Stimulated activated naive CD8-positive, alpha-beta T cell treated with anti-CD3 and anti-CD28 coated beads, Interleukin-15, amount 100 ng/mL, for 72 hours (primary cell): Measurements from ENCODE around the gene ABL2.
"Not testable (repeated sequence)": the region's sequence is repeated elsewhere in the genome, so short reads cannot be mapped to it uniquely, and the experiment has no call there.

ENCODE experiments used
- ATAC-seq: fragments of 150-1000 bp; cut with Tn5 transposase; 2 replicates; pipeline ENCODE4 v1.10.0; 2021; ENCODE audit warnings: mild to moderate bottlenecking, moderate library complexity
- DNase-seq, 2 donors: peaks; one replicate each; pipeline ENCODE4 v3.0.0; 2021 to 2022
- H3K27ac Mint-ChIP-seq, 2 donors: one replicate each; pipeline ENCODE4 v1.8.0; 2022; ENCODE audit warnings: mild to moderate bottlenecking in 2 of 2, mixed read lengths in 2 of 2, moderate library complexity in 2 of 2
- H3K27me3 Mint-ChIP-seq: one replicate; pipeline ENCODE4 v1.8.0; 2022; ENCODE audit warnings: mixed read lengths
- H3K4me1 Mint-ChIP-seq: one replicate; pipeline ENCODE4 v1.8.0; 2022; ENCODE audit warnings: mild to moderate bottlenecking, mixed read lengths
- H3K4me3 Mint-ChIP-seq, 2 donors: one replicate each; pipeline ENCODE4 v1.8.0; 2022; ENCODE audit warnings: mild to moderate bottlenecking in 2 of 2, mixed read lengths in 2 of 2, moderate library complexity in 1 of 2
- H3K9me3 Mint-ChIP-seq, 2 donors: one replicate each; pipeline ENCODE4 v1.8.0; 2022; ENCODE audit warnings: mixed read lengths in 2 of 2

Gene ABL2

DNA sequence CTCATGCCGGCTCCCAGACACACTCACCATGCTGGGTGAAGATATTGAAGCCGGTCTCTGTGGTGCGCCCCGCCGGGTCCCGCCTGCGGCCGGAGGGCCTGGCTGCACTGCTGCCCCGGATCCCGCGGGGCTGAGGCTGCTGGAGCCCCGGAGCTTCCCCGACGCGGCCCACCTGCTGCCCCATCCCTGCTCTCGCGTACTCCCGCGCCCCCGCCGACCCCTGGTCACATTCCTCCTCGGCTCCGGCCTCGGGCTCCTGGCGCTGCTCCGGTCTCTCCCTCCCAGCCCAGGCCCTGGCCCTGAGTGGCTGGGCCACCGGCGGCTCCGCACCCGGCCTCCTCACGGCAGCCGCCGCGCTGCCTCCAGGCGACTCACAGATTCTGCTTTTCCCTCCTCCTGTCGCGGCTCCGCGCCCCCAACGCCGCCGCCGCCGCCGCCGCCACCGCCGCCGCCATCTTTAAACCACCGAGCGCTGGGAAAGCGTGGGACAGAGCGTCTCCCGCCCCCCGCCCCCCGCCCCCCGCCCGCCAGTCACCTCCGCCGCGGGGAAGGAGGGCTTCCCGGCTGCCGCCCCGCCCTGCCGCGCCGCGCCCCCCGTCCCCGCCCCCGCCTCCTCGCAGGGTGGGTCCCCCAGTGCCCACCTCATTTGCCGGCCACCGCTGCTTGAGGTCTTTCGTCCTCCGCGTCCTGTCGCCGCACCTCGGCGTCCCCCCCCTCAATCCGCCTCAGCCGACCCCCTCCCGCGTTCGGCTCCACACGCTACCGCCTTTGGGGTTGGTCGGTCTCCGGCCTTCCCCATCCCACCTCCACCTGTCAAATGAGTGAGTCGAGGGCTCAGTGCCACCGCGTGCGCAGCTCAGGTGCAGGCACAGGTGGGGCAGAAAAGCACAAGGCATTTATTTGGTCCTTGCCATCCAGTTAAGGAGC is at the start of gene ABL2:
ABL2 (minus strand) TSS at position 464 of the 927 bp plus-strand sequence; CDS start at position 184, 280 bp downstream.
- Mint-ChIP-seq H3K27me3 (no peaks in the 10 kb centered on the region), H3K4me1 (peaks cover 39% of the 10 kb centered on the region), H3K27ac (peak within 1 kb of the TSS; percentile 83 to 97), H3K9me3 (no peaks in the 10 kb centered on the region), H3K4me3 (peak within 1 kb of the TSS; percentile 96 to 98)
- ATAC-seq: peak; percentile 67
- DNase-seq: peak; percentile 30 to 56

DNA sequence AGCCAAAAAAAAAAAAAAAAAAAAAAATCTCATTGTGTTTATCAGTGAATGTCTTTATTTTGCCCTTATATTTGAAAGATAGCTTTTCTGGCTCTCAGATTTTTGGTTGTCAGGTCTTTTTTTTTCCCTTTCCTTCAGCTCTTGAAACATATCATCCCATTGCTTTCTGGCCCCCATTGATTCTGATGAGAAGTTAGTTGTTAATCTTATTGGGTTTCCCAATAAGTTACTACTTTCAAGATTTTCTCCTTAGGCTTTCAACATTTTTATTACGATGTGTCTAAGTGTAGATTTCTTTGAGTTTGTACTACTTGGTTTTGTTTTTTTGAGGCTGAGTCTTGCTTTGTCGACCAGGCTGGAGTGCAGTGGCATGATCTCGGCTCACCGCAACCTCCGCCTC is 49.4 kb upstream of the ABL2 start:
- DNase-seq (no peak), ATAC-seq (no peak)
- Mint-ChIP-seq H3K4me1 (no peaks in the 10 kb centered on the region), H3K27ac (no peak overlapping the region), H3K9me3 (peaks cover 5 to 9% of the 10 kb centered on the region in 2 donors), H3K27me3 (no peaks in the 10 kb centered on the region), H3K4me3 (no peak overlapping the region)

DNA sequence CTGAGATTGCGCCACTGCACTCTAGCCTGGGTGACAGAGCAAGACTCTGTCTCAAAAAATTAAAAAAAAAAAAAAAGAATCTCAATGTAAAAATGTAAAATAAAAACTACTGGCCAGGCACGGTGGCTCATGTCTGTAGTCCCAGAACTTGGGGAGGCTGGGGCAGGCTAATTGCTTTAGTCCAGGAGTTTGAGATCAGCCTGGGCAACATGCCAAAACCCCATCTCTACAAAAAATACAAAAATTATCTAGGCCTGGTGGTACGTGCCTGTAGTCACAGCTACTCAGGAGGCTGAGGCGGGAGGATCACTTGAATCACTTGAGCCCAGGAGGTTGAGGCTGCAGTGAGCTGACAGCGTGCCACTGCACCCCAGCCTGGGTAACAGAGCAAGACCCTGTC is 44.9 kb upstream of the ABL2 start:
- H3K4me3 Mint-ChIP-seq, H3K9me3 Mint-ChIP-seq, H3K27me3 Mint-ChIP-seq, H3K4me1 Mint-ChIP-seq, H3K27ac Mint-ChIP-seq, ATAC-seq, DNase-seq: not testable (repeated sequence)

DNA sequence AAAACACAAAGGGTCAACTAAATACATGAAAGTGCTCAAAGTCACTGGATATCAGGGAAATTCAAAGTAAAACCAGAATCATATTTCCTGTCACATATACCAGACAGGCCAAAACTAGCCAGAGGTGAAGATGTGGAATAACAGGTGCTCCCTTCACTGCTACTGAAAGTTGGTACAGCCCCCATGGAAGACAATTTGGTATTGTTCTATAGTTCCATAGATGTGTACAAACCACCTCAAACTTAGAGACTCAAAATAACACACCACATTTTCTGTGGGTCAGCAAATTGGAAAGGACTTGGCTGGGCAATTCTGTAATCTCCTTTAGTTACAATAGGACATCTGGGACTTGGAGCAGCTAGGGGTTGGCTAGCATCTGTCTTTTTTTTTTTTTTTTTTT is 39.6 kb upstream of the ABL2 start:
- no peak overlapping the region for H3K4me3 Mint-ChIP-seq
- H3K27ac Mint-ChIP-seq: no peak overlapping the region
- ATAC-seq (no peak), DNase-seq (no peak)
- H3K27me3 Mint-ChIP-seq: no peaks in the 10 kb centered on the region
- no peaks in the 10 kb centered on the region for H3K9me3 Mint-ChIP-seq
- H3K4me1 Mint-ChIP-seq: no peaks in the 10 kb centered on the region

DNA sequence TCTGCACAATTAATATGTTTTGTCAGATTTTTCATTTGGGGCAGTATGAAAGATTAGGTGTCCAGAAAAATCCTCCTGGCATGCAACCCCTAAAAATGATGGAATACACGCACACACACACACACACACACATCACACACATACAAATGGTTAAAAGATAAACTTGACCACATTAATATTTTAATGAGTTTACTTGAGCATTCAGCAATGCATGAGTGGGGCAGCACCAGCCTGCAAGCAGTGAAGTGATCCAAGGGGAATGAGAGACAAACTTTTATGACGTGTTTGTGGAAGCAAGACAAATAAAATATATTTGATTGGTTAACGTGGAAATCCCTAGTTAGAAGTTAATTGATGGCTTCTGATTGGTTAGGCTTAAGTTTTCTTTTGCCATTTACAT is 35.0 kb upstream of the ABL2 start:
- Mint-ChIP-seq H3K9me3 (no peaks in the 10 kb centered on the region), H3K27me3 (no peaks in the 10 kb centered on the region), H3K4me3 (no peak overlapping the region), H3K27ac (no peak overlapping the region), H3K4me1 (no peaks in the 10 kb centered on the region)
- ATAC-seq (no peak), DNase-seq (no peak)

DNA sequence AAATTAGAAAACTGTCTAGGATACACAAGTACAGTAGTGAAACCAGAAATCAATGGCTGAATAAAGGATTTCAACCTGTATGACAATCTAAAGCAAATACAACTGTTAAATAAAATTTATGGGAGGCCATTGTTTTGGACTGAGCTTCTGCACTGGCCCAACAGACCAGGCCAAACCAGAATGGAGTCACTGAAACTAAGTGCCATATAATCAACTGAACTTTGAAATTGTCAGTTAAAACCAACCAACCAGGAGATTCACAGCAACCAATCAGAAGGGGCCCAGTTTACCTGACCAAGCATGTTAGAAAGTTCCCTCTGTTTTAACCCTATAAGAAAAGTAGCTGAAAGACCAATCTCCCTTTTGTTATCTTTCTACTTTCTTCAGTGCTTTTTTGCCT is 33.6 kb upstream of the ABL2 start:
- no peak overlapping the region for H3K27ac Mint-ChIP-seq
- DNase-seq (no peak), ATAC-seq (no peak)
- H3K27me3 Mint-ChIP-seq: no peaks in the 10 kb centered on the region
- H3K4me1 Mint-ChIP-seq: no peaks in the 10 kb centered on the region
- H3K4me3 Mint-ChIP-seq: no peak overlapping the region
- H3K9me3 Mint-ChIP-seq: no peaks in the 10 kb centered on the region

DNA sequence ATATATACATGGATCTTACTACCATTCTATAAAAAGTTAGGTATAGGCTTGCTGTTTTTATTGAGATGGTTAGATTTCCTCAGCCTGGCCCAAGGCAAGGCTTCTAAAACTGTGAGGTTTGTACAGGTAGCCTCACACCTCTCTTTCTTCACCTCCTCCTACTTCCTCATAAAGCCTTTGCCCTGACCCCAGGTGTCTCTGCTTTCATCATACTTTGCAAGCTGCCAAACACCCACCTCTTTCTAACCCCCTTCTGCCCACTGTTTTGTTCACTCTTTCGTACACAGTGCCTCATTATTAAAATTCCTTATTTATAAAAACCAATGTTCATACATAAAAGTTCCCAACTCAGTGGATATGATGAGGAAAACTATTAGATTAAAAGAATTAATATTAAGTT is 32.7 kb upstream of the ABL2 start:
- Mint-ChIP-seq H3K9me3 (no peaks in the 10 kb centered on the region), H3K27me3 (no peaks in the 10 kb centered on the region), H3K4me1 (no peaks in the 10 kb centered on the region), H3K4me3 (no peak overlapping the region), H3K27ac (no peak overlapping the region)
- no peak for DNase-seq
- no peak for ATAC-seq

DNA sequence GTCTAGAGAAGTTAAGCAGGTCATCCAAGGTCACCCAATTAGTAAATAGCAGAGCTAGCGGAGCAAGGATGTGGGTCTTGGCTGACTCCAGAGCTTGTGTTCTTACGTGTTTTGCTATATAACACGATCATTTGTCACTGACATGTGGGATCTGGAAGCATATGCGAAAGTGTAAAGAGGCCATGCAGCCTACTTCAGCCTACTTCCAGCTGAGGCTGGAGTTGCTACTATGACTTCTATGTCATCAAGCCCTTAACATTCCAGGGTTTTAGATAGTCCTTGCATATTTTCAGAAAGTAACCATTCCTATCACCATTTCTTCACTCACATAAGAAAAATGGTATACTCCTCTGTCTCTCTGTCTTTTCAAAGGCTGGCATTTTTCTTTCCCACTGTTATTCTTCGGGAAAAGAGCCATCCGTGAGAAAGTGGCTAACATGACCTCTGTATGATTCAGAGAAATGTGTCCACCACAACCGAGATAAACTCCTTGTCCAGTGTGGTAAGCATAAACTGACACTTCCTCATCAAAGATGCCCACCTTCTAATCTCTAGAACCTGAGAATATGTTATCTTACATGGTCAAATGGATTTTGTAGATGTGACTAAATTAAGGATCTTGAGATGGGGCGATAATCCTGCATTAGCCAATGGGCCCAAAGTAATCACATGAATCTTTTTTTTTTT is 24.0 kb upstream of the ABL2 start:
- H3K4me1 Mint-ChIP-seq: no peaks in the 10 kb centered on the region
- no peak overlapping the region for H3K27ac Mint-ChIP-seq
- no peaks in the 10 kb centered on the region for H3K27me3 Mint-ChIP-seq
- no peak overlapping the region for H3K4me3 Mint-ChIP-seq
- DNase-seq (no peak), ATAC-seq (no peak)
- no peaks in the 10 kb centered on the region for H3K9me3 Mint-ChIP-seq

DNA sequence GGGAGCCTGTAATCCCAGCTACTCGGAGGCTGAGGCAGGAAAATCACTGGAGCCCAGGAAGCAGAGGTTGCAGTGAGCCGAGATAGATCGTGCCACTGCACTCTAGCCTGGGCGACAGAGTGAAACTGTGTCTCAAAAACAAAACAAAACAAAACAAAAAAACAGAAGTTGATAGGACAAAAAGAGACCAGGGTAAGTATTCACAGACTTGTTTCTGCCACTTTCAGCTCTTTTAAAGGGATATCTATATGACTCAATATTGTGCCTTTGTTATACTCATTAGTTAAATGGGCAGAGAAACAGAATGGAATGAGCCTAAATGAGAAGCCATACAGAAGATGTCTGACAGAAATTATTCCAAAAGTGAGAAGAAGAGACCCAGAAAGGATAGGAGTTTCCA is 23.1 kb upstream of the ABL2 start:
- H3K27me3 Mint-ChIP-seq: no peaks in the 10 kb centered on the region
- H3K4me1 Mint-ChIP-seq: no peaks in the 10 kb centered on the region
- ATAC-seq: no peak
- H3K4me3 Mint-ChIP-seq: no peak overlapping the region
- no peak overlapping the region for H3K27ac Mint-ChIP-seq
- H3K9me3 Mint-ChIP-seq: no peaks in the 10 kb centered on the region
- DNase-seq: no peak

DNA sequence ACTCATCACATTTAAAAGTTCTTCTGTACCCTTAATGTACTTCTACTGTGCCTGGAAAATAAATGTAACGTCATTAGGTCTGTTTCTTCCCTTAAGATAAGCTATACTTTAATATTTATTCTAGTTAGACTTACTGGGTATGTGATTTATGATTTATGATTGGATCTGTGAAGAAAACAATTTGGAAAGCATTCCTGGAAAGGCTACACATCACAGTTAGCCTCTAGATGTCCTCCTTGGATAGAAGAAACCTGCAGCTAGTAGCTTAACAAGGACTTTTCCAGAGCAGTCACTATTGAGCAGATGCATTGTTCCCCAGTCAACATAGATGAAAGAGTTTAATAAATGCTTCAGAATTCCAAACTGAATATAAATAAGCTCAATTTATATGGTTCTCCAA is 22.2 kb upstream of the ABL2 start:
- Mint-ChIP-seq H3K27ac (peak overlapping the region in 1 of 2 donors; percentile 13), H3K4me3 (no peak overlapping the region), H3K9me3 (no peaks in the 10 kb centered on the region), H3K27me3 (no peaks in the 10 kb centered on the region), H3K4me1 (no peaks in the 10 kb centered on the region)
- ATAC-seq (no peak), DNase-seq (no peak)

DNA sequence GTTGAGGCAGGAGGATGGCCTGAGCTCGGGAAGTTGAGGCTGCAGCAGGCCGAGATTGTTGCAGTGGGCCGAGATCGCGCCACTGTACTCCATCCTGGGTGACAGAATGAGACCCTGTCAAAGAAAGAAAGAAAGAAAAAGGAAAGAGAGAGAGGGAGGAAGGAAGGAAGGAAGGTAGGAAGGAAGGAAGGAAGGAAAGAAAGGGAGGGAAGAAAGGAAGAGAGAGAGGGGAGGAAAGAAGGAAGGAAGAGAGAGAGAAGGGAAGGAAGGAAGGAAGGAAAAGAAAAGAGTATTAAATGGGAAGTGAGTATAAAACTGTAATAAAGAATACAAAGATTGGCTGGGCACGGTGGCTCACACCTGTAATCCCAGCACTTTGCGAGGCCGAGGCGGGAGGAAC is 18.4 kb upstream of the ABL2 start:
- Mint-ChIP-seq H3K9me3 (no peaks in the 10 kb centered on the region), H3K27me3 (no peaks in the 10 kb centered on the region), H3K4me3 (no peak overlapping the region), H3K4me1 (no peaks in the 10 kb centered on the region), H3K27ac (peak overlapping the region in 1 of 2 donors; percentile 42)
- ATAC-seq (no peak), DNase-seq (no peak)

DNA sequence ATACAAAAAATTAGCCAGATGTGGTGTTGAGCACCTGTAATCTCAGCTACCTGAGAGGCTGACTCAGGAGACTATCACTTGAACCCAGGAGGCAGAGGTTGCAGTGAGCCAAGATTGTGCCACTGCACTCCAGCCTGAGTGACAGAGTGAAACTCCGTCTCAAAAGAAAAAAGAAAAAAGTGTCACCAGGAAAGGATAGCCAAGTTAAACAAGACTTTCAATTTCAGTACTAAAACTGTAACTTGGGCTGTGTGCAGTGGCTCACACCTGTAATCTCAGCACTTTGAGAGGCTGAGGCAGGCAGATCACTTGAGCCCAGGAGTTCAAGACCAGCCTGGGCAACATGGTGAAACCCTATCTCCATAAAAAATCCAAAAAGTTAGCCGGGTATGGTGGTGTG is 15.9 kb upstream of the ABL2 start:
- H3K4me3 Mint-ChIP-seq, ATAC-seq, H3K4me1 Mint-ChIP-seq, DNase-seq, H3K9me3 Mint-ChIP-seq, H3K27me3 Mint-ChIP-seq, H3K27ac Mint-ChIP-seq: not testable (repeated sequence)

DNA sequence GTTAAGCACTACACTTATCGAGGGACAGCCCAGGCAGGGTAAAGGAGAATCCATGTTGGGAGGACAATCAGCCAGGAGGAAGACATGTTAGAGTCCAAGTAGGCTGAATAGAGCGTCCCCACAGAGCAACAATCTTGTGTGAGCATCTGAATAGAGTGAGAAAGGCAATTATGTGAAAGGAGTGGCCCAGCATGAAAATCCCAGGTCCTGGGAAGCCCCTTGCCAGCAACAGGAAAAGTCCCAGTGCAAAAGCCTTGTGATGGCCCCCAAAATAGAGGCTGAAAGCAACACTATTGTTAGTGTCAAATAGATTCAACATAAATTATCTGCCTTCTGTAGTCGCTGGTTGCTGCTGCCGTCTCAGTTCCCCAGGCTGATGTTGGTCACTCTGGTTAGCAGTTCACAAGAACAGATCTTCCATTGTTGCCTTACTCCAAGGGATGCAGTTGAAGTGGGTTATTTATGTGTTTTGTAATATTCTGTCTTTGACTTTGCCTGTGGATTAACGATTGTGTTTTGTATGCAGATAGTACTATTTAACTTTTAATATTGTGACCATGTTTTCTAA is 12.1 kb upstream of the ABL2 start:
- Mint-ChIP-seq H3K9me3 (no peaks in the 10 kb centered on the region), H3K4me3 (no peak overlapping the region), H3K4me1 (no peaks in the 10 kb centered on the region), H3K27me3 (no peaks in the 10 kb centered on the region), H3K27ac (no peak overlapping the region)
- no peak for ATAC-seq
- no peak for DNase-seq

DNA sequence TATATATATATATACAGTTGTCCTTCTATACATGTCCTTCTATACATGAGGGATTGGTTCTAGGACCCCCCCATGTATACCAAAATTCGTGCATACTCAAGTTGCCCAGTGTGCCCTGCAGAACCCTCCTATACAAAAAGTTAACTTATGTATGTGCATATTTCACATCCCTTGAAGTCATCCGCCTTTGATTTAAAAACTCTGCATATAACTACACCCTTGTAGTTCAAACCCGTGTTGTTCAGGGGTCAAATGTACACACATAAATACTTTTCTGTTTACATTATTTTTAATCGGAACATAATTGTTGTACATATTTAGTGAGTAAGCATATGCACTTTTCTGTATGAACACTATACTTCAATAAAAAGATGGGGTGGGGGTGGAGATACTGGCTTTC is 7.7 kb upstream of the ABL2 start:
- Mint-ChIP-seq H3K9me3 (no peaks in the 10 kb centered on the region), H3K27ac (no peak overlapping the region), H3K4me1 (no peaks in the 10 kb centered on the region), H3K27me3 (no peaks in the 10 kb centered on the region), H3K4me3 (no peak overlapping the region)
- ATAC-seq (no peak), DNase-seq (no peak)

DNA sequence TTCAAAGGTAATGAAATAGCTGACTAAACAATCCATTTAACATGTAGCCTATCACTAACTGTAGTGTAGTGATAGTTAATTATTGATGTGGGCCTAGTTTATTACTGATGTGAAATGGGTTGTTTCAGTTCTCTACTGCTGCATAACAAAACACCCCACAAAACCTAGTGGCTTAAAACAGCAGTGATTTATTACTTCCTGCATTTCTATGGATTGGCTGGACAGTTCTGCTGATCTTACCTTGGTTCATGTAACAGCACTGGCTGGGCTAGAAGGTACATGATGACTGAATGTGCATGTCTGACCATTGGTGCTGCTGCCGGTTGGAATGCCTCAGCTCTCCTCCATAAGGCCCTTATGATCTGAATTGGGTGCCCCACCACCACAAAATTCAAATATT is 5.4 kb upstream of the ABL2 start:
- Mint-ChIP-seq H3K4me1 (peaks cover 9% of the 10 kb centered on the region), H3K4me3 (no peak overlapping the region), H3K9me3 (no peaks in the 10 kb centered on the region), H3K27me3 (no peaks in the 10 kb centered on the region), H3K27ac (no peak overlapping the region)
- DNase-seq (no peak), ATAC-seq (no peak)

DNA sequence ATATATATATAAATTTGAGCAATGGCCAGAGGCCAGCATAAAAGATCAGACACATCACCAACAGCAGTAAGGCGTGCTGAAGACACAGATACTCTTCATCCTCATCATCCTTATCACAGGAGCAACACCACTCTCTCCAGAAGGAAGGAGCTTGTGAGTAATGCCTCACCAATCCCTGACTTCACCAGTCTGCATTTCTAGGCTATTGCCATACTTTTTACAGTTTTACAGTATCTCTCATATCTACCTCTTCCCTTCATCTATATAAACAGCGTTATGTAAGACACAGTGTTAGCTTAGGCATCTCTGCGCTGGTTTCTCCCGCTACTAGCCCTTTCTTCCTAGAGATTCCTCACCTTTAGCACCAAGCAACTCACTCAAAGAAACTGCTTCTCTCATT is 2.4 kb upstream of the ABL2 start:
- Mint-ChIP-seq H3K9me3 (no peaks in the 10 kb centered on the region), H3K27ac (no peak overlapping the region), H3K4me1 (peaks cover 30% of the 10 kb centered on the region), H3K27me3 (no peaks in the 10 kb centered on the region), H3K4me3 (no peak overlapping the region)
- DNase-seq (no peak), ATAC-seq (no peak)
